Measurements from ENCODE around the gene ADAM12. TPM values are rescaled to one million over a fixed set of nuclear protein-coding genes. Genes with fewer than 3 reads are reported as not detected.
"Not testable (repeated sequence)": the region's sequence is repeated elsewhere in the genome, so short reads cannot be mapped to it uniquely, and the experiment has no call there.

ADAM12 gene
- total RNA-seq, 3 donors from 2014 or later, result 0.34 to 0.87 (median 0.51) TPM

DNA sequence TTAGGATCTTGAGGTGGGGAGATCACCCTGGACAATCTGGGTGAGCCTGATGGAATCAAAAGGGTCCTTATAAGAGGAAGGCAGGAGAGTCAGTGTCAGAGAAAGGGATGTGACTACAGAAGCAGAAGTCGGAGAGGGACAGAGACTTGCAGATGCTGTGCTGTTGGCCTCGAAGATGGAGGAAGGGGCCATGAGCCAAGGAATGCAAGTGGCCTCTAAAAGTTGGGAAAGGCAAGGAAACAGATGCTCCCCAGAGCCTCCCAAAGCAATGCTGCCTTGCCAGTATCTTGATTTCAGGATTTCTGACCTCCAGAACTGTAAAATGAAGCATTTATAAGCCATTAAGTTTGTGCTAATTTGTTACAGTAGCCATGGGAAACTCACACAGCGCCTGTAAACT lies 326.8 kb downstream of the ADAM12 start:
- no peaks in the 10 kb centered on the region for H3K4me1 Mint-ChIP-seq (ENCODE audit: low read depth)
- ATAC-seq, result no peak
- DNase-seq, result no peak

GRCh38 chr10:126060261-126060931 lies 327.9 kb downstream of the ADAM12 start:
- Mint-ChIP-seq H3K9me3 (no peaks in the 10 kb centered on the region), H3K4me3 (no peak overlapping the region), H3K36me3 (ENCODE audit: insufficient read depth) (no peaks in the 10 kb centered on the region), H3K27me3 (ENCODE audit: low read depth) (no peaks in the 10 kb centered on the region), H3K4me1 (ENCODE audit: low read depth) (no peaks in the 10 kb centered on the region)
- DNase-seq (no peak), ATAC-seq (no peak)

More for the DNA sequence above, 326.8 kb downstream of the ADAM12 start:
- Mint-ChIP-seq H3K36me3 (ENCODE audit: insufficient read depth) (no peaks in the 10 kb centered on the region), H3K4me3 (no peak overlapping the region), H3K27me3 (ENCODE audit: low read depth) (no peaks in the 10 kb centered on the region), H3K9me3 (no peaks in the 10 kb centered on the region)

DNA sequence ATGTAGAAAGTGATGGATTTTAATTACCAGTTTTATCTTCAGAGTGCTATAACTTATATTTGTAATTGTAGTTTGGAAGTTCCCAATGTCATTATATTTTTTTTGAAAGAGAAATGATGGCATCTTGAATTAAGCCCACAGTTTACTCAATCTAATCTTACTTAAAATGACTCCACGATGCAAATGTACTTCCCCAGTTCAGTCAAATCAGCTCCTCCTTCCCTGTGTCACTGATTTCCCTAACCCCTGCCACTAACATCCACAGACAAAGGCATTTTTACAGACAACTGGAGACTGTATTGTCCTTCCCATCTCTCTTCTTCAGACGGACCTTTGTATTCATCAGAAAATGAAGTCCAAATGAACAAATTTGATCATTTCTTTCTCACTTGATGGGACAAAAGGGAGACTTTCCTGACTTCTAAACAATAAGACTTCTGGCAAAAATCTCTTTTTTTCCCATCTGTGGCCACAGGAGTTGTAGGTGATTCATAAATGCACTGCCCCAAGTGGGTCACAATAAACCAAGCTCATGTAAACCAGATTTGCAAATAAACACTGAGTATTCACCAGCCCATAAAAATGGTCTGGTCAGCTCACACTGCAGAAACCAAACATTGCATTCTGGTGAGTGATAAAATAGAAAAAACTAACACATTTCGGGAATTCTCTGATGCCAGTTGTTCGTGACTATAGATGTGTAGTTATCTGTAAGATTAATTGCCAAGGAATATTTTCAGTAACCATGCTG lies 329.0 kb downstream of the ADAM12 start:
- ATAC-seq, result no peak
- H3K4me3 Mint-ChIP-seq, result no peak overlapping the region
- H3K36me3 Mint-ChIP-seq (ENCODE audit: insufficient read depth), result no peaks in the 10 kb centered on the region
- no peaks in the 10 kb centered on the region for H3K4me1 Mint-ChIP-seq (ENCODE audit: low read depth)
- no peaks in the 10 kb centered on the region for H3K9me3 Mint-ChIP-seq
- no peak for DNase-seq
- no peaks in the 10 kb centered on the region for H3K27me3 Mint-ChIP-seq (ENCODE audit: low read depth)

GRCh38 chr10:126058507-126058906 lies 329.8 kb downstream of the ADAM12 start:
- H3K36me3 Mint-ChIP-seq (ENCODE audit: insufficient read depth), result no peaks in the 10 kb centered on the region
- no peak overlapping the region for H3K4me3 Mint-ChIP-seq
- DNase-seq (no peak), ATAC-seq (no peak)
- H3K27me3 Mint-ChIP-seq (ENCODE audit: low read depth), result no peaks in the 10 kb centered on the region
- H3K9me3 Mint-ChIP-seq, result no peaks in the 10 kb centered on the region
- H3K4me1 Mint-ChIP-seq (ENCODE audit: low read depth), result no peaks in the 10 kb centered on the region

- no peaks in the 10 kb centered on the region for H3K9me3 Mint-ChIP-seq
- no peaks in the 10 kb centered on the region for H3K4me1 Mint-ChIP-seq (ENCODE audit: low read depth)
- H3K4me3 Mint-ChIP-seq, result no peak overlapping the region
- H3K36me3 Mint-ChIP-seq (ENCODE audit: insufficient read depth), result no peaks in the 10 kb centered on the region
- no peak for DNase-seq
- ATAC-seq, result no peak
- no peaks in the 10 kb centered on the region for H3K27me3 Mint-ChIP-seq (ENCODE audit: low read depth)
Observed at GRCh38 chr10:126058104-126058503, 330.2 kb downstream of the ADAM12 start.

GRCh38 chr10:126057494-126057893 lies 330.8 kb downstream of the ADAM12 start:
- Mint-ChIP-seq H3K9me3 (no peaks in the 10 kb centered on the region), H3K27me3 (ENCODE audit: low read depth) (no peaks in the 10 kb centered on the region), H3K4me1 (ENCODE audit: low read depth) (no peaks in the 10 kb centered on the region), H3K36me3 (ENCODE audit: insufficient read depth) (no peaks in the 10 kb centered on the region), H3K4me3 (no peak overlapping the region)
- no peak for ATAC-seq
- no peak for DNase-seq

DNA sequence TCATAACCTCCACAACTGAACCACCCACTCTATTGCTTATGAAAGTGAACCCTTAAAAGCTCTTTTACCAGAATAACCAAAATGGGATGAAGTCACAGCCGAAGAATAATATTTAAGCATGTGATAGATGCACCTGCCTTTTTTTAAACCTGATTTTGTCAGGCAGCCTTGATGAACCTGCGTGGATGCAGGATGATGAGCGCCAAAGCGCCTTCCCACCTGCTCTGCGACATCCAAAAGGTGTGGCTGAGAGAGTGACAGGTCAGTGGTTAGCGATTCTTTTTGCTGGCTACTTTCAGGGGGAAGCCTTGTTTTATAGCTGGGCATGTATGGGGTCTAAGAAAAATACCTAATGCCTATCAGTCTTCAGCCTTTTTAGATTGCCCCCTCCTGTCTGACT lies 334.1 kb downstream of the ADAM12 start:
- H3K4me3 Mint-ChIP-seq, result no peak overlapping the region
- H3K4me1 Mint-ChIP-seq (ENCODE audit: low read depth), result no peaks in the 10 kb centered on the region
- peaks cover 3% of the 10 kb centered on the region for H3K27me3 Mint-ChIP-seq (ENCODE audit: low read depth)
- ATAC-seq (no peak), DNase-seq (no peak)
- H3K36me3 Mint-ChIP-seq (ENCODE audit: insufficient read depth), result no peaks in the 10 kb centered on the region
- H3K9me3 Mint-ChIP-seq, result no peaks in the 10 kb centered on the region

DNA sequence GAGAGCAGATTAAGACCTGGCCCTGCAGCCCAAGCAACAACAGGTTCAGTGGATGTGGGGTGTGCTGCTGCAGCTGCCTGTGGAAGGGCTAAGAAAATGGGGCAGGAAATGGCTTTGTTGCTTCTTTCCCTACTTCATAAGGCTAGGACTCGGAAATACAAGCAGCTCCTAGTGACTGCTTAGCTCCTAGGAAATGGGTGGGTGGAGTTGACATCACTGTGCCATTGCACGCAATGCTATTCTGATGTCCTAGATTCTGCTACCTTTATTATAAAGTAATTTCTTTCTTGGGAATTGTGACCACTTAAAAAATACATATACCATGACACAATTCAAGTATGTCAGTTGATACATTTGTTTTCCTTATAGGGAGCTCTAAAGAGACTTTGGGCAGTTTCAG lies 336.1 kb downstream of the ADAM12 start:
- DNase-seq, result no peak

DNA sequence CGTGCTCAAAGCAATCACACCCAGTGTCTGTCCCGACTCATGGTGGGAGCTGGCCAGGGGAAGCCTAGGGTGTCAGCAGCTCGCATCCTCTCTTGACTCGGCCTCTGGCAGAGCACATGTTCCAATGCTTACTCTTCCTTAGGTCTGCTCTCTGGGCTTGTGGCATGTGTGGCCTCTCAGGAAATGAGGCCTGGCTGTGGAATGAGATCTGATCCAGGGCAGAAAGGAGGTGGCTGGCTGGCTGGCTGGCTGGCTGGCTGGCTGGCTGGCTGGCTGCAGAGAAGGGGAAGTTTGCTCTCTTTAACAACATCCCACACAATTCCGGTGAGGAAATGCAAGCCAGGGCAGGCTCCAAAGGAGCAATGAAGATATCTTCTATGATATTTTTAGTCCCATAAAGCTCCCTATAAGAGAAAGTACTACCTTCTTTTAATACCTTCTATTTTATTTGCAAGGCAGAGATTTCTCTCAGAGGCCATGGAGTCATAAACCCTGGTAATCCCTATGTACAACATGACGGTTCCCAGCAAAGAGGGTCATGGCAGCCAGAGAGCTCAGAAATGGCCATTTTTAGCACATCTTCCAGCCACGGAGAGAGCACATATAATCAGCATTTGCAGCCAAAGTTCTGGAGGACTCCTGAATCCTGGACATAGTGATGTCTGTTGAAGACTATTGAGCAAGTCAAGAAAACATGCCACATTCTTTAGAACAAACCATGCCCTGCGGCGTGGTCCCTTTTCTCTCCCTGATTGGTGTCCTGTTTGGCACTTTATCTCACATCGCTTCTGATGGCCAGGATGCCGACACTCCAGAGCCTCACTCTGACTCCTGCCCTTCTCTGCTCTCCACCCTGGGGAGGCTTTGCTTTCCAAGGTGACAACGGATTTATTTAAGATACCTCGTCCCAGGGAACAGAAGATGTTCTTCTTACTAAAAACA lies 338.2 kb downstream of the ADAM12 start:
- Mint-ChIP-seq H3K27me3 (ENCODE audit: low read depth) (peaks cover 3% of the 10 kb centered on the region), H3K4me3 (no peak overlapping the region), H3K9me3 (no peaks in the 10 kb centered on the region), H3K36me3 (ENCODE audit: insufficient read depth) (no peaks in the 10 kb centered on the region), H3K4me1 (ENCODE audit: low read depth) (no peaks in the 10 kb centered on the region)
- no peak for ATAC-seq
- DNase-seq, result no peak

More for the DNA sequence above, 336.1 kb downstream of the ADAM12 start:
- H3K4me1 Mint-ChIP-seq (ENCODE audit: low read depth), result no peaks in the 10 kb centered on the region
- no peaks in the 10 kb centered on the region for H3K36me3 Mint-ChIP-seq (ENCODE audit: insufficient read depth)
- H3K4me3 Mint-ChIP-seq, result no peak overlapping the region
- H3K27me3 Mint-ChIP-seq (ENCODE audit: low read depth), result peaks cover 3% of the 10 kb centered on the region
- H3K9me3 Mint-ChIP-seq, result no peaks in the 10 kb centered on the region
- no peak for ATAC-seq

DNA sequence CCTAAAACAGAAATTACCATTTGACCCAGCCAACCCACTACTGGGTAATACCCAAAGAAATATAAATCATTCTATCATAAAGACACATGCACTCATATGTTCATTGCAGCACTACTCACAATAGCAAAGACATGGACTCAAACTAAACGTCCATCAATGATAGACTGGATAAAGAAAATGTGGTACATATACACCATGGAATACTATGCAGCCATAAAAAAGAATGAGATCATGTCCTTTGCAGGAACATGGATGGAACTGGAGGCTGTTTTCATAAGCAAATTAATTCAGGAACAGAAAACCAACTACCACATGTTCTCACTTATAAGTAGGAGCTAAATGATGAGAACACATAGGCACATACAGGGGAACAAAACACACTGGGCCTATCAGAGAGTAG lies 340.5 kb downstream of the ADAM12 start:
- not testable (repeated sequence) for H3K4me3 Mint-ChIP-seq; H3K4me1 Mint-ChIP-seq (ENCODE audit: low read depth); ATAC-seq; H3K27me3 Mint-ChIP-seq (ENCODE audit: low read depth); H3K9me3 Mint-ChIP-seq; DNase-seq; H3K36me3 Mint-ChIP-seq (ENCODE audit: insufficient read depth)

- no peak overlapping the region for H3K4me3 Mint-ChIP-seq
- no peaks in the 10 kb centered on the region for H3K36me3 Mint-ChIP-seq (ENCODE audit: insufficient read depth)
- H3K27me3 Mint-ChIP-seq (ENCODE audit: low read depth), result peaks cover 3% of the 10 kb centered on the region
- ATAC-seq, result no peak
- no peak for DNase-seq
- H3K9me3 Mint-ChIP-seq, result no peaks in the 10 kb centered on the region
- peaks cover 8% of the 10 kb centered on the region for H3K4me1 Mint-ChIP-seq (ENCODE audit: low read depth)
Observed at GRCh38 chr10:126046831-126047230, 341.4 kb downstream of the ADAM12 start.

DNA sequence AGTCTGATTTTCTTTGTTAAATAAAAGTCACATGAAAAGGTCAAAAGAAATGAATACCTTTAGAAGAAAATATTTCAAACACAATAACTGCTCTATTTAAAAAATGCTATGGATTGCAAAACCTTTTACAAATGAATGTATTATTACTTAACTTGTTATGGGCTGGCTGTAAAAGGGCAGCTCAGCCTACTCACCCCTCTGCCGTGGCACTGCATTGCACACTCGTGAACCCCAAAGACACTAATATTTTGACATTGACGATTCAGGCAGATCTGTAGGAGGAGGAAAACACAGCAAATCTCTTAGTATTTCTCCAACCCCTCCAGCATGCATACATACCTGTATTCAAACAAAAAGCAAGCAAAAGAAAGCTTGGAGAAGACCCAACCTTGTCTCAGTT lies 342.4 kb downstream of the ADAM12 start:
- no peaks in the 10 kb centered on the region for H3K9me3 Mint-ChIP-seq
- no peaks in the 10 kb centered on the region for H3K27me3 Mint-ChIP-seq (ENCODE audit: low read depth)
- H3K36me3 Mint-ChIP-seq (ENCODE audit: insufficient read depth), result no peaks in the 10 kb centered on the region
- ATAC-seq, result no peak
- H3K4me1 Mint-ChIP-seq (ENCODE audit: low read depth), result peaks cover 18% of the 10 kb centered on the region
- DNase-seq, result no peak
- H3K4me3 Mint-ChIP-seq, result no peak overlapping the region

DNA sequence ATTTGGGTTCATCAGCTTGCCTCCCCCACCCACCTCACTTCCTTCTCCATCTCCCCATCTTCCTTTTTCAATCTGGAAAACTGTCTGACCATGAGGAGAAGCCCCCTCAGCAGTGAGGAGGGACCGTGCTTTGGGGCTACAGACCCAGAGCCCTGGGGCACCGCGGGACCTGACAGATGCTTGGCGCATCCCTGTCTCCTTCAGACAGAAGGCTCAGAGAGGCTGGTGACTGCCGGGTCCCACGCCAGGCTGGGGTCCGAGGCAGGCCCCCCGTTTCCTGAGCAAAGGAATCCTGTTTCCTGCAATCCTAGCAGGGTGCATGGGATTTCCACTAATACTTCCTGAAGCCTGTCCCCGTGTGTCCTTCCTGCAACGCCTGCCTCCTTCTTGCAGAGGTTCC lies 344.9 kb downstream of the ADAM12 start:
- DNase-seq (no peak), ATAC-seq (no peak)
- no peaks in the 10 kb centered on the region for H3K36me3 Mint-ChIP-seq (ENCODE audit: insufficient read depth)
- no peak overlapping the region for H3K4me3 Mint-ChIP-seq
- H3K27me3 Mint-ChIP-seq (ENCODE audit: low read depth), result no peaks in the 10 kb centered on the region
- peaks cover 20% of the 10 kb centered on the region for H3K4me1 Mint-ChIP-seq (ENCODE audit: low read depth)
- H3K9me3 Mint-ChIP-seq, result no peaks in the 10 kb centered on the region

GRCh38 chr10:126042906-126043305 lies 345.4 kb downstream of the ADAM12 start:
- no peaks in the 10 kb centered on the region for H3K9me3 Mint-ChIP-seq
- ATAC-seq (no peak), DNase-seq (no peak)
- H3K27me3 Mint-ChIP-seq (ENCODE audit: low read depth), result no peaks in the 10 kb centered on the region
- no peak overlapping the region for H3K4me3 Mint-ChIP-seq
- H3K4me1 Mint-ChIP-seq (ENCODE audit: low read depth), result peaks cover 20% of the 10 kb centered on the region
- no peaks in the 10 kb centered on the region for H3K36me3 Mint-ChIP-seq (ENCODE audit: insufficient read depth)

All from activated T-cell treated with anti-CD3 and anti-CD28 coated beads, Interleukin-2, amount 50 U/mL, for 4 hours (primary cell).